NB4 (cell line): Measurements from ENCODE around the gene SLC25A48.

Experiments used
- CTCF ChIP-seq: IDR thresholded peaks from one replicate; pipeline ENCODE4 v1.5.1; 2012; ENCODE audit warnings: low read depth, low read length
- MAX ChIP-seq: IDR thresholded peaks from 2 replicates; pipeline ENCODE4 v1.6.1; 2011; ENCODE audit warnings: low read depth, low read length
- MYC ChIP-seq: IDR thresholded peaks from 2 replicates; pipeline ENCODE4 v1.6.1; 2011; ENCODE audit warnings: low read depth, low read length
- POLR2A ChIP-seq: IDR thresholded peaks from 2 replicates; pipeline ENCODE4 v1.6.1; 2011; ENCODE audit warnings: mild to moderate bottlenecking; ENCODE audit not compliant: insufficient read length; ENCODE audit errors: extremely low read depth

DNA sequence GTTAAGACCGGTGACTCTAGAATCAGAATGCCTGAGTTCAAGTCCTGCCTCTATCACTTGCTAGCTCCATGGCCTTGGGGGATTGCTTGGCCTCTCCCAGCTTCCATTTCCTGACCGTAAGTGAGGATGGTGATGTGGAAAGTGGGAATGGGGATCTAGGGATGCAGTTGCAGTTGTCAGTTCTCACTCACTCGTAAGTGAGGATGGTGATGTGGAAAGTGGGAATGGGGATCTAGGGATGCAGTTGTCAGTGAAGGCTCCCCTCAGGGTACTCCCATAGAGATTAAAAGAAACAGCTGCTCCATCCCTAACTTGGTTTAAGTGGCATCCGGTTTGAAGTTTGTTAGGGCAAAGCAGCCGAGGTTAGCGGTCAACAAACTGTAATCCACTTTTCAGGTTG, 64.2 kb downstream of the SLC25A48 start:
- TF ChIP-seq CTCF (no peak), MAX (no peak), MYC (no peak), POLR2A (no peak)
